Embryonic facial prominence (tissue), 1 donor: ENCODE results near the gene NRN1L.

Source experiments
- DNase-seq: peaks from one replicate; pipeline ENCODE4 v3.0.0-alpha.2; 2016; ENCODE audit errors: extremely low spot score

Gene NRN1L

DNA sequence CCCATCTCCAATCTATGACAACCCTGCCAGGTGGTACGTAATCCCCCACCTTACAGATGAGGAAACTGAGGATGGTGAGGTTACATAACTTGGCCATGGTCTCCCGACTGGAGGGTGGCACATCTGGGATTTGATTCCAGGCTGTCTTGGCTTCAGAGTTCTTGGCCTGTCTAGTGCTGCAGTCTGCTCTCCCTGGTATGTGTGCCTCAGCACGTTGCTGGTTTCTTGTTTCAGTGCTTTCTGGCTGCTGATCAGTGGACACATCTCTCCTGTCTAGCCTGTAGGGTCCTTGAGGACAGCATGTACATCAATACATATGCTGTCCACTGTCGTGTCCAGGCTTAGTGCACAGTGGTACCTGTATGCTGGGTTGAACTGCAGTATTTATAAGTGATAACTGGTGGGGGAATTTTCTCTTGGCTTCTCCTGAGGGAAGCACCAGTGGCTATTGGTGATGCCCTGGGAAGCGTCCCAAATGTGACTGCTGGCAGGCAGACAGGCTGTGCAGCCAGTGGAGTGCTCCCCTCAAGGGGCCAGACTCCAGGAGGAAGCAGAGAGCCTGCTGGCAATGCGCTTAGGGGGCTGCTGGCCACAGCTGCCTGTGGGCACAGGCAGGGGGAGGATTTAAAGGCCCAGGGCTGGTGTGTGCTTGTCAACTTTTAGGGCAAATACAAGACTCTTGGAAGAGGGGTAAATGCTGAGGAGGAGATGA is 32.6 kb downstream of the NRN1L start:
- DNase-seq = no peak

DNA sequence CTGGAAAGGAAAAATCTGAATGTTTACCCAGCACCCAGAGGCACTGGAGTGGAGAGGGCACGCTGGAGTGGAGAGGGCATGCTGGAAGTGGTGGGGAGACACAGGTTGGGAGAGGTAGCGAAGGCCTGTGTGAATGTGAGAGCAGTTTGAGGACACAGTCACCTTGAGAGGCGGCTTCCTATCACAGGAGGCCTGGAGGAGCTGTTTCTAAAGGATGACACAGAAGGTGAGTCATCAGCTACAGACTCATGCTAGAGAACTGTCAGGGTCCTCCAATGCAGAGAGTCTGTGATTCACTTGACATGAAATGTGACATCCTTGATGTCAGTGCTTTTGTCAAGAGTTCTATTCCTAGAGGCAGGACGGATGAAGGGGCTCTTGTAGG is 33.2 kb downstream of the NRN1L start:
- DNase-seq = no peak

DNA sequence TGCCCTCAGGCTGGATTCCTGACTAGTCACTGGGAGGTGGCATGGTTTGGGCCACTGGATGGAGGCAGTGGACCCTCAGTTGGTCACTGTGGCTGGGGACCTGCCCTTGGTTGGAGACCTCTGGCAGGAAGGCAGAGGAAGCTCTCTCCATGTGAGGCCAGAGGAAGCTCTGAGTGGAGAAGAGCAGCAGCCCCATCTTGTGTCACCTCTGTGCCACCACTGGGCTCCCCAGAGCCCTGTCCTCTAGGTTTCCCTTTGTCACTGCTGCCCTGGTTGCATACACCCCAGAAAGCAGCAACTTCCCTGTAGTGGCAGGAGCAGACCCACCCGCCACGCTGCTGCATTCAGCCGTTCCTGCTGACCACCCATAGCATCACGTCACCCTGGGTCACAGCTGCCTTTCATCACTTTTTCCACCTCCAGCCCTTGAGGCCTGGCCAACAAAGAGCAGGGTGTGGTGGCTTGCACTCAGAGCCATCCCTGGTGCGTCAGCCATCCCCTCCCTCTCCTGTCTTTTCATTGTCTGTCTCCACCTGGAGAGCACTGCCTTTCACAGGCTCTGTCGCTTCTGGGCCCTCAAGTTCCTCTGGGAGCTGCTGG is 35.0 kb downstream of the NRN1L start:
- no peak for DNase-seq

DNA sequence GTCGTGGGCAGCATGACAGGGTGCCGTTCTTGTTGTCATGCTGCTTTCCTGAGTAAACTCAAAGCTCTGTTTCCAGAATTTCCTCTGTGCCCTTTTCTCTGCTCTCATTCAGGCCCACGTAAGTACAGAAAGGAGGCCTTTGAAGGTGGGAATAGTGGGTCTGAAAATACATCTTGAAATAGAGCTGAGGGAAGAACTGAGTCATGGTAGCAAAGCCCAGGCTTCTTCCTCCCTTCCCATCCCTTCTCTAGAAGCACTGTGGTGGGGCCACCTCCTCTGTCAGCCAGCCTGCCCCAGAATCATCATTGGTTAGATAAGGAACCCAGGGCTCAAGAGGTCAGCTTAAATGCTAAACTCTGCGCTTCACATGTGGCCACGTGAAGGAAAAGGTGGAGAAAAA is 37.5 kb downstream of the NRN1L start:
- no peak for DNase-seq

DNA sequence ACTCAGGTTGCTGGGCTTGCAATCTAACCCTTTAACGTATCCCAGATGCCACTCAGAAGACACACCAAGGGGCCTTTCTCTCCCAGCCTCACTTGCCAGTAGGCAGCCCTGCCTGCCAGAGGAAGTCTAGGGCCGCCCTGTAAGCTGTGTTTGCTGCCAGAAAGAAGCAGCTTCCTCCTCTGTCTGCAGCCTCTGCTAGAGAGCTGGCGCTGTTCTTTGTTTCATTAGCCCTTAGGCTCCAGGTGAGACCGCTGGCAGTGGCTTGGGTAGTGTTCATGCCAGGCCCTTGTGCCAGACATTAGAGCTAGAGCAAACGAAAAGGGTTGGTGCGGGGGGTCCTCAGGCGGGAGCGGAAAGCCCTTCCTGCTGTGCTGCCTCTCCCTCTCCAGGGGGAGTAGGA is 38.1 kb downstream of the NRN1L start:
- no peak for DNase-seq

DNA sequence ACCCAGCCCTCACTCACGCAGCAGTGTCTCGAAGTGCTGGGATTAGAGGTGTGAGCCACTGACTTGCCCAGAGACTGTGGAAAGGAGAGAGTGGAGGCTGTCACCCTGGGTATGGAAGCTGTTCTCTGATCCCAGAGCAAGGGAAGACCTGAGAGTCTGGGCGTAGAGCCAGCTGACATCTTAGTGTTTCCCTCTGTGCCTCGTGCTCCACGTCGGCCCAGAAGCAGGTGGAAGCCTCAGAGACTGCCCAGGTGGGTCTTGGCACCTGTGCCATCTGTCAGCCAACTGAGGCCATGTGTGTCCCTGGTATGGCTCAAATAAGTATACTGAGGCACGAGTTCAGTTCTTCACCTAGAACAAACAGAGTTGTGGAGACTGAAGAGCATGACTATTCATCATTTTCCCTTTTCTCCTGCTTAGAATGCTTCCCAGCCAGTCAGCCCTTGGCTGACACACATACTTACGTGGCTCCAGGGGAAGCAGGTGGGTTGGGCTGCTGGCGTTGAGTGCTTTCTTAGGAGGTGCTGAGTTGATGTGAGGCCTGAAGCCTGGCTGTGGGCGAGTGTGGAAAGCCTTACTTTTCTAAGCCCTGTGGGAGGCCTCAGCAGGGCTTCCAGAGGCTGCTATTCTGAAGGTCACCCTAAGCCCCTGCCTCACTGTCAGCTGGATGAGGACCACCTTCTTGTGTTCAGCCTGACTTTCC is 38.9 kb downstream of the NRN1L start:
- DNase-seq = no peak

DNA sequence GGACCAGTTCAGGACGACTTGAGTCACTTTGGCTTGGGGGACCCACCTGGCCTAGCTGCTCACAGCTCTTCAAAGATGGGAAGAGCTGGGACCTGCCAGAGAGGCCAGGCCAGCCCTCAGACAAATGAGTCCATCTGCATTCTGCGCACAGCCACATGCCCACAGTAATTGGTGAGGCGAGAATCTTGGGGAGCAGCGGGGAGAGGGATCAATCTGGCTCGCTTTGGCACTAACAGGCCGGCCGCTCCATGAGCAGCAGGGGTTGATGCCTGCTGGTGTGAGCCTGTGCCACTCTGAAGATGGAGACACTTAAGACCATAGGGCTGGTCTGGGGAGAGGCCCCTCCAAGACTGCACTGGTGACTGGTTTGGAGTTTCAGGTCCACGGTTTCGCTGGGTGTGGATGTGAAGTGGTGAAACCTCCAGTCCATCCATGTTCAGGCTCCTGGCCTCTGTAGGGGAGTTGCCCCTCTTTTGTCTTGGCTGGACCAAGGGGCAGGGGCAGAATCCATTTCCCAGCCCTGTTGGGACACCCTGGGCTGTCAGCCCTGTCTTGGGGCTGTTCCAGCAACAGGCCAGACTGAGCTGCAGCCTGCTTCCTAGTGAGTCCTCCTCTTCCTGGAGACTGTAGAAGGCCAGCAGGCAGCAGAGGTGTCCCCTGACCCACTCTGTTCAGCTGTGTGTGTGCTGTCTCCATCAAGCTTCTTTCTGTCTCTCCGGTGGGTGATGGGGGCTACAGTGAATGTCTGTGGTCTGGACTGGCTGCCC is 39.6 kb downstream of the NRN1L start:
- DNase-seq = no peak

DNA sequence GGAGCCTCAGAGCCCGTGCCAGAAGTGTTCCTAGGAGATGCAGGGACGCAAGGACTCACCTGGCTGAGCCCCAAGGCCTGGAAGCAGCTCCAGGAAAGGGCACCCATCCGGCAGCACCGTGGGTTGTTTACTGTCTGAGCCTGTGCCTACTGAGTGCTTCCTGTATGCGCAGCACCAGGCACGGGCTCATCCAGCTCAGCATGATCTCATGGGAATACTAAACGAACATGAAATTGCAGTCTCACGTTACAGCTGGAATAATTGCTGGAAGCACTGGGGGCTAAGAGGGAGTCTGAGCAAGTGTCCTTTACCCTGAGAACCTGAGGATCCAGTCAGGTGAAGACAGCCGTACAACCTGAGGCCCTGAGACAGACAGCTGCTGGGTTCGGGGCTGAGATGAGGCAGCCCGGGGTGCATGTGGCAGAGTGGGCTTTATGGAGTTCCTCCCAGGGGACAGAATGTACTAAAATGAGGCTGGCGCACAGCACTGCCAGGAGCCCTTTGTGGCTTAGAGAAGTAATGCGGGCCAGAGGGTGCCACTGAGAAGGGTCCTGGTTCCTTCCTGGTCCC is 41.6 kb downstream of the NRN1L start:
- DNase-seq = no peak

DNA sequence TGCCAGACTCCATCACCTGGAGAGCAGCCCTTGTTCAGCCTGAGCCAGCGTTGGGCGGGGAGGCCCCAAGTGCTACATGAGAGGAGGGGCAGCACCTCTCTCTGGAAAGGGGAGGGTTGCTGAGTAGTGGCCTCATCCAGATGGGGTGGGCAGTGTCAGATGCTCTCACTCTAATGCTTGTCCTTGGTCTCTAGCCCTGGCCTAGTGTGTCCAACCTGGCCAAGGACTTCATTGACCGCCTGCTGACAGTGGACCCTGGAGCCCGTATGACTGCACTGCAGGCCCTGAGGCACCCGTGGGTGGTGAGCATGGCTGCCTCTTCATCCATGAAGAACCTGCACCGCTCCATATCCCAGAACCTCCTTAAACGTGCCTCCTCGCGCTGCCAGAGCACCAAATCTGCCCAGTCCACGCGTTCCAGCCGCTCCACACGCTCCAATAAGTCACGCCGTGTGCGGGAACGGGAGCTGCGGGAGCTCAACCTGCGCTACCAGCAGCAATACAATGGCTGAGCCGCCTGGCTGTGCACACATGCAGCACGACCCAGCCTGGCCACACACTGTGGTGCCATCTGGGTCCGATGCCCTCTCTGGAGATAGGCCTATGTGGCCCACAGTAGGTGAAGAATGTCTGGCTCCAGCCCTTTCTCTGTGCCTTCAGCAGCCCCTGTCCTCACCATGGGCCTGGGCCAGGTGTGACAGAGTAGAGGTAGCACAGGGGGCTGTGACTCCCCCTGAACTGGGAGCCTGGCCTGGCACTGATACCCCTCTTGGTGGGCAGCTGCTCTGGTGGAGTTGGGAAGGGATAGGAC is 42.7 kb downstream of the NRN1L start:
- DNase-seq = no peak

DNA sequence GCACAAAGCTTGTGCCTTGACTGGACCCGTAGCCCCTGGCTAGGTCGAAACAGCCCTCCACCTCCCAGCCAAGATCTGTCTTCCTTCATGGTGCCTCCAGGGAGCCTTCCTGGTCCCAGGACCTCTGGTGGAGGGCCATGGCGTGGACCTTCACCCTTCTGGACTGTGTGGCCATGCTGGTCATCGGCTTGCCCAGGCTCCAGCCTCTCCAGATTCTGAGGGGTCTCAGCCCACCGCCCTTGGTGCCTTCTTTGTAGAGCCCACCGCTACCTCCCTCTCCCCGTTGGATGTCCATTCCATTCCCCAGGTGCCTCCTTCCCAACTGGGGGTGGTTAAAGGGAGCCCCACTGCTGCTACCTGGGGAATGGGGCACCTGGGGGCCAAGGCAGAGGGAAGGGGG is 43.5 kb downstream of the NRN1L start:
- no peak for DNase-seq

DNA sequence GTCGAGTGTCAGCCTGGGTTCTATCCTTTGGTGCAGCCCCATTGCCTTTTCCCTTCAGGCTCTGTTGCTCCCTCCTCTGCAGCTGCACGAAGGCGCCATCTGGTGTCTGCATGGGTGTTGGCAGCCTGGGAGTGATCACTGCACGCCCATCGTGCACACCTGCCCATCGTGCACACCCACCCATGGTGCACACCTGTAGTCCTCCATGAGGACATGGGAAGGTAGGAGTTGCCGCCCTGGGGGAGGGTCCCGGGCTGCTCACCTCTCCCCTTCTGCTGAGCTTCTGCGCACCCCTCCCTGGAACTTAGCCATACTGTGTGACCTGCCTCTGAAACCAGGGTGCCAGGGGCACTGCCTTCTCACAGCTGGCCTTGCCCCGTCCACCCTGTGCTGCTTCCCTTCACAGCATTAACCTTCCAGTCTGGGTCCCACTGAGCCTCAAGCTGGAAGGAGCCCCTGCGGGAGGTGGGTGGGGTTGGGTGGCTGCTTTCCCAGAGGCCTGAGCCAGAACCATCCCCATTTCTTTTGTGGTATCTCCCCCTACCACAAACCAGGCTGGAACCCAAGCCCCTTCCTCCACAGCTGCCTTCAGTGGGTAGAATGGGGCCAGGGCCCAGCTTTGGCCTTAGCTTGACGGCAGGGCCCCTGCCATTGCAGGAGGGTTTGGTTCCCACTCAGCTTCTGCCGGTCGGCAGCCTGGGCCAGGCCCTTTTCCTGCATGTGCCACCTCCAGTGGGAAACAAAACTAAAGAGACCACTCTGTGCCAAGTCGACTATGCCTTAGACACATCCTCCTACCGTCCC is 44.1 kb downstream of the NRN1L start:
- no peak for DNase-seq

DNA sequence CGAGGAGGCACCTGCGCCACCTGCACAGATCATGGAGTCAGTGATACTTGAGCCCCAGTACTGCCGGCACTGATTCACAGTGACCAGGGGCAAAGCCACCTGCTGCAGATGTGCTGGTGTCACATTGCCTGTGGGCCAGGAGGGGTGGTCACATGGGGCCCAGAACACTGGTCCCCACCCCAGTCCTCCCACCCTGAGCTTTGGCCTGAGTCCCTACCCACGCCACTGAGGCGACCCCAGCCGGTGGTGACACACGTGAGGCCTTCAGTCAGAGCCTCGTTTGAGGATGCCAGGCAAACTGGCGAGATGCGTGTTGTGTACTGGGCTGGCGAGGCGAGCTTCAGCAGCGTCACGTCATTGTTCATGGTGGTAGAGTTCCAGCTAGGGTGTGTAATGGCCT is 45.5 kb downstream of the NRN1L start:
- no peak for DNase-seq

DNA sequence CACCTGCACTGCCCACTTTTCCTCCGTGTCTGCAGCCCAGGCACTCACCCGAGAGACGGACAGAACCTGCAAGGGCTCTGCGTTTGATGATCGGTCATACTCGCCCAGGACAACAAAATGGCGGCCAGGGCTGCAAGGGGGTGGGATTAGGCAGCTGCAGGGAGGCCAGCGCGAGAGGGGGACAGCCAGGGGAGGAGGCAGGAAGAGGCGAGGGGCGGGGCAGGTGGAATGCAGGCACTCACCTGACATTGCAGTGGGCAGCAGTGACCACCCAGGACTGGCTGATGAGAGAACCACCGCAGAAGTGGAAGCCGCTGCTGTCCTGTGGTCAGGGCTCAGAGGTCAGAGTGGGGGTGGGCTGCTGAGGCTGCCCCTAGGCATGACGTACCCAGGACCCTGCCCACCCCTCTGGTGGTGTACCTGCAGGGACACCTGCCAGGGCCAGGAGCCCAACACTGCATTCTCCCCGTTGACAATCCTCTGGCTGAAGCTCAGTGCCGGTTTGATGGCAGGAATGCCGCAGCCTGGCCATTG is 46.1 kb downstream of the NRN1L start:
- DNase-seq = no peak

DNA sequence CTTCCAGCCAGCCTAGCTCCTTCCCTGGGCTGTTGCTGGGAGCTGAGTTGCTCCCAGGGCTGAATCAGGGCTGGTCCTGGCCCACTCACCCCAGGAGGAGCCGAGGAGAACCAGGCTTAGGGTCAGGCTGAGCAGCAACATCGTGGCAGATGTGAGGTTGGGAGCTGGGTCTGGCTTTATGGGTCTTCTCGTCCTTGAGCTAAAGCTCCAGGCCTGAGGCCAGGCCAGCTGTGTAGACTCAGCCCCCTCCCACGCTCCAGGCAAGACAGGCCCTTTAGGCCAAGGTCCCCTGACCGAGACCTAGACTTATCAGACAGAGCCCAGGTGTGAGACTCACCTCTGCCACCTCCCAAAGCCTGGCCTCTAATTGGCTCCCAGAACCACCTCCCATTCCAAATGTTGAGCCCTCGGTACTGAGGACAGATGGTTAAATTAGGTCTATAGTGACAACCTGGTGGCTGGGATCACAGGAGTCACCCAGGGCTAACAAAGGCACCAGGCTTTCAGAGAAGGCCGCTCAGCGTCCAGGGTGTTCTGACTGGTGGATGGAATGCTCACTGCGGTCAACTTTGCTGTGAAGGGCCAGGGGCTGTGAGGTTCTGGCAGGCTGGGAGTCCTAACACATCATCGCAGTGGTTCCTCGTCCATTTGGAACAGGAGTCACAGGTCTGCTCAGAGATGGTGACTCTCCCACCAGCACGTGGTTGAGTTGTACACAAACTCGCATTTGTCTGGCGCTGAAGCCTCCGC is 47.2 kb downstream of the NRN1L start, which contains the start of gene CTRL:
CTRL (minus strand) TSS at position 151 of the 750 bp plus-strand sequence; CDS start at position 141, 10 bp downstream.
- DNase-seq = no peak

DNA sequence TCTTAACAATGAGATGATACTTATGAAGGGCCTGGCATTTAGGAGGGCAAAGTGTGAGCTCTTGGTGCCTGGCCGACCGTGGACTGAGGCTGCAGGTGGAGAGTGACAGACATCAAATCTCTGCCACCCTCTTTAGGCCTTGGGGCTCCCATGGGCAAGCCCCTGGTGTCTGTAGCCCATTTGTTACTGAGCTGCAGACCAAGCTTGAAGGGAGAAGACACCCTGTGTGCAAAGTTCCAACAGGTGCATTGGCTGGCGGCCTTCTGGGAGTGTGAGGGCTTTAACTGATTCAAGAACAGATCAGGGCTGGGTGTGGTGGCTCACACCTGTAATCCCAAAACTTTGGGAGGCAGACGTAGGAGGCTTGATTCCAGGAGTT is 47.8 kb downstream of the NRN1L start:
- DNase-seq = no peak

DNA sequence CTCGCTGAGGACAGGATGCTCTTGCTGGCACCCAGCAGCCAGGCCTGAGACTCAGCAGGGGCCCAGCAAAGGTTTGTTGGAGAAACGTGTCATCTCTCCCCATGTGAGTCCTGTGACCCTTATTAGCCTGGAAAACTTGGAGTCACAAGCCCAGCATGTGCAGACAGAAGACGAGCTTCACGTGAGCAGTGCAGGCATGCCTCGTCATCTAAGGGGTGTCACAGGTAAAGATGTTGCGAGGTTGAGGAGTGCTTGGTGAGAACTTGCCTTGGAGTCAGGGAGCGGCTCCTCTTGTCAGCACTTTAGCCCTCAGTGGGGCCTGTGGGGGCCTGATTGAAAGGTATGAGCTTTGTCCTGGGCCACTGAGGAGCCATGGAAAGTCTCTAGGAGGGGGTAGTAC is 49.1 kb downstream of the NRN1L start:
- DNase-seq = no peak

DNA sequence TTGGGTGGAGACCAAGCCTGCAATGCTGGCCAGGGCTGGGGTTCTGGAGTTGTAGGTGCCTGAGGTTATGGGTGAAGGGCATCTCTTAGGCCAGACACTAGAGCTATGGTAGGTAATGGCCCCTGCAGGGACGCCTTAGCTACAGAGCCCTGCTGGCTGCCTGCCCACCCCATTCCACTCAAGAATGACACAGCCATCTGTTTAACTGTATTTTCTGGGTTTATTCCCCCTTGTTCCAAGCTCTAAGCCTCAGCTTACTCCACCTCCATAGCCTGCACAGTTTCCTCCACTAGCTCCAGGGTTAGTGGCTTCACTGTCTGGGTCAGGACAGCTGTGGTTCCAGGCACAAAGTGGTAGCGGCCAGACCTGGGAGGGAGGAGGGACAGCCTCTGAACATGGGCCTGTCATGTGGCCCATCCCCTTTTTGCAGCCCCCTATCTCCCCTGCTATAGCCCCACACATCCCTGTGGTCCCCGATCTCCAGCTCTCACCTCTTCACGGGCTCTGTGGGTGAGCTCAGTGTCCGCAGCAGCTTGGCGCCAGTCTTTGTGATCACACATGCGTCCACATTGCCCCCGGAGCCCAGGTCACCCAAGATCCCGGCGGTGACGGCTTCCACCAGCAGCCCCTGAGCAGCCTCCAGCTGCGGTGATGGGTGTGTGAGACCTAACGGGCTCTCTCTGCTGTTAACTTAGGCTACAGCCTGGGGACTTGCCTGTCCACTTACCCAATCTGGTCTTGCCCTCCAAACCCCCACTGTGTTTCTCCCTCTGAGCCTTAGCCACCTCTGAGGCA is 49.8 kb downstream of the NRN1L start:
- no peak for DNase-seq

DNA sequence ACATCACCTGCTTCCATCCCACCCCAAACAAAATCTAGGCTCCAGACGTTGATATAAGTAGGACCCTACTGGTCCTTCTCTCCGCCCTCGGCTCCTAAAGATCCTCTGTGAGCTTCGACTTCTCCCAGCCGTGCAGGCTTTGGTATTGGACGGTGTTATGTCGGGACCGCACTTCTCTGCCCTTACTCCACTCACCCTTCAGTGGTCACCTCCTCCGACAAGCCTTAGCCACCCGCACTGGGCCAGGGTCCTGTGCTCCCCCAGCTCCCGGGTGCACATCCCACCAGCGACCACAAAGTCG is 50.4 kb downstream of the NRN1L start:
- no peak for DNase-seq
